NCI-H1105 (cell line): Measurements from ENCODE around the gene TVP23B.
"Not testable (repeated sequence)": the region's sequence is repeated elsewhere in the genome, so short reads cannot be mapped to it uniquely, and the experiment has no call there.

ENCODE experiments used
- DNase-seq: peaks from one replicate; lab custom pipeline; 2025; lab: John Stamatoyannopoulos, UW

Gene TVP23B

GRCh38 chr17:18780991-18781718 is at the start of gene TVP23B:
TVP23B (plus strand) TSS chr17:18781183; CDS start chr17:18781294, 111 bp downstream.
- DNase-seq = peak; percentile 98

DNA sequence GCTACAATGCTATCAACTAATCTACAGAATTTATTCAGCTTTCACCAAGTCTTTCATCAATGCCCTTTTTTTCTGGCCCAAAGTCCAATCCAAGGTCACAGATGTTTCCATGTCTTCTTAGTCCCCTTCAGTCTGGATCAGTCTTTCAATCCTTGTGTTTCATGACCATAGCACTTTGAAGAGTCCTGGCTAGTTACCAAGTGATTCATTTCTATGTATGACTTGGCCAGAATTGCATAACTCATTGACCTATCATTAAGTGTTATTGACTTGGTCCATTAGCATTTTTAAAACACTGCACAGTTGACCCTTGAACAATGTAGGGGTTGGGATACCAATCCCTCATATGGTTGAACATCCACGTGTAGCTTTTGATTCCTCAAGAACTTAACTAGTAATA is 48.5 kb upstream of the TVP23B start:
- not testable (repeated sequence) for DNase-seq

DNA sequence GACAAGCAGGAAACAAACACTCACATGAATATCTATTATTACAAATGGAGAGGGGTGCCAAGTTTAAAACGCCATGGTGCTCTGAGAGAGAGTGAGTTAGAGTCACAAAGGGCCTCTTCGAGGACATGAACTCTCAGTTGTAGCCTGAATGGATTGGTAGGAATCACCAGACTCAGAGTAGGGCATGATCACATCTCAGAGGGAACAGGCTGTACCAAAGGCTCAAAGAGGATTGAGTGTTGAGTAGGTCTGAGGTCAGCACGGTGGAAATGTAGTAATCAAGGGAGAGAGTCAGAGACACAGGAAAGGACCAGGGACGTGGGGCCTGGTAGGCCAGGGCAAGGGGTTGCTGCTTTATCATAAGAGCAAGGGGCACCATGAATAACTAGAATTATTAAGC is 47.6 kb upstream of the TVP23B start:
- DNase-seq = not testable (repeated sequence)

- not testable (repeated sequence) for DNase-seq
These were observed 41.2 kb upstream of the TVP23B start for GRCh38 chr17:18739616-18740391.

- not testable (repeated sequence) for DNase-seq
These were observed 39.8 kb upstream of the TVP23B start for GRCh38 chr17:18741228-18741627.

DNA sequence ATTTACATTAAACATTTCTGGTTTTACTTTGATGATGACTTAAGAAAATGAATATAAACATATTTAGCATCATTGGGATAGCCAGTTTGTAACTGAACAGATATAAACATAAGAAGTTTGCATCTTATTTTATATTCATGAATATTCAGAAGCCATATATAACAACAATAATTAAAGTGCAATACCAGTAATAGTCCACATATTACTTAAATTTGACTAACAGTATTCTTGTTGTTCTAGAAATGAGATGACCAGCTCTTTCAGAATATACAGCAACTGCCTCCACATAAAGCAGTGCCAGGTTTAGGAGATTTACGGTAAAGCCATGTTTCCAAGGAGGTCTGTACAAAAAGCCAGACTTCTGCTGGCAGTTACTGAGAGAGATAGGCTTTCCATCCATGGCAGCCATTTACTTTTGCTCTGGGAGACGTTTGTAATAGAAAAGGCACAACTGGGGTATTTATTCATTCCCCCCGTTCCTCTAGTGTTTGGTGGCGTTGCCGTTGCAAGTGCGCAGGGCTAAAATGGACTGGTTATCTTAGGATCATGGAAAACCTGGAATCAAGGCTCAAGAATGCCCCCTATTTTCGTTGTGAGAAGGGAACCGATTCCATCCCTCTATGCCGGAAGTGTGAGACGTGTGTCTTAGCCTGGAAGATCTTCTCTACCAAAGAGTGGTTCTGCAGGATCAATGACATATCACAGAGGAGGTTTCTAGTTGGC is 37.1 kb upstream of the TVP23B start, which contains the start of gene FBXW10:
FBXW10 (plus strand) TSS at position 356 of the 723 bp plus-strand sequence; CDS start at position 547, 191 bp downstream.
- DNase-seq = not testable (repeated sequence)

DNA sequence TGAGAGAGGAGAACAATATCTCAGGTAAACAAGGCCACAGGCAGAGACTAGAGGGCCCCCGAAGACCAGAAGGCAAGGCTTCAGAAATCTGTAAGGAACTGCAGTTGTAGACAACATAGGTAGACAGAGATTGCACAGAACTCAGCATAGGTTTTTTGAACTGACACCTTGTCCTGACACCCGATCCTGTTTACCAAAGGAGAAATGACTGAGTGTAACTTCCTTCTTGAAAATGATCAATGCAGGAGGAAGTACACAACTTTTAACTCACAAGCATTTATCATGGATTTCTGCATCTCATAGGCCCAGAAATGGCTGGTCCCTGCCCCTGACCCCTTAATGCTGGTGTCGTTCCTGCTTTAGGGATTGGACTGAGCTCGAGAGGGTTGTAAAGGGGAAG is 36.3 kb upstream of the TVP23B start:
- not testable (repeated sequence) for DNase-seq

DNA sequence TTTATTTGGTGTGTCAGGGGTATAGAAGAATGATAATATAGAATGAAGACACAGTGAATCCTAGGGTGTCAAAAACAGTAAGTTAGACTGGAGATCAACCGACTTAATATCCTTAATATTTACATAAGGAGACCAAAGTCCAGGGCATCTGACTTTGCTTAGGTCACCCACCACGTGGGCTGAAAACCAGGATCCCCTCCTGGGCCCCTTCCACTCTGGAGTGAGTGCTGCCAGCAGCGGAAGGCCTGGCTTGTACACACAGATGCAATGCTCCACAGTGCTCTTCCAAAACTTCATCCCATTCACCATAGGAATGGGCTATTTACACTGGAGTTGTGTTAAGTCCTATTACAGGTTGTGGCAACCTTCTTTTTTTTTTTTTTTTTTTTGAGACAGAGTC is 34.4 kb upstream of the TVP23B start:
- DNase-seq = not testable (repeated sequence)

DNA sequence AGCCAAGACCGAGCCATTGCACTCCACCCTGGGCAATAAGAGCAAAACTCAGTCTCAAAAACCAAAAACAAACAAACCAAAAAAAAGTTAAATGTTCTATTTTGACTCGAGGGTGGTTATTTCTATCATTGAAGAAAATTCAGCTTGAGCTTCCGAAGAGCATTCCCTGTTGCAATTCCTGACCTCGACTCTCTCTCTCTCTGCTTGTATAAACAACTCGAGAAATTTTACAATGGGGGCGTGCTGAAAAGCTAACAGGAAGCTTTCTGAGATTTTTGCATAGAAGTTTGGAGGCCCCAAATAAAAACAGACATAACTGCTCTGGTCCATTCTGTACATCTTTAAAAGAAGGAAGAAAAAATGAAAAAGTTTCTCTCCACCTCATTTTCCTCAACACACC is 33.5 kb upstream of the TVP23B start:
- DNase-seq = not testable (repeated sequence)

GRCh38 chr17:18750242-18750641 is 30.7 kb upstream of the TVP23B start:
- not testable (repeated sequence) for DNase-seq

DNA sequence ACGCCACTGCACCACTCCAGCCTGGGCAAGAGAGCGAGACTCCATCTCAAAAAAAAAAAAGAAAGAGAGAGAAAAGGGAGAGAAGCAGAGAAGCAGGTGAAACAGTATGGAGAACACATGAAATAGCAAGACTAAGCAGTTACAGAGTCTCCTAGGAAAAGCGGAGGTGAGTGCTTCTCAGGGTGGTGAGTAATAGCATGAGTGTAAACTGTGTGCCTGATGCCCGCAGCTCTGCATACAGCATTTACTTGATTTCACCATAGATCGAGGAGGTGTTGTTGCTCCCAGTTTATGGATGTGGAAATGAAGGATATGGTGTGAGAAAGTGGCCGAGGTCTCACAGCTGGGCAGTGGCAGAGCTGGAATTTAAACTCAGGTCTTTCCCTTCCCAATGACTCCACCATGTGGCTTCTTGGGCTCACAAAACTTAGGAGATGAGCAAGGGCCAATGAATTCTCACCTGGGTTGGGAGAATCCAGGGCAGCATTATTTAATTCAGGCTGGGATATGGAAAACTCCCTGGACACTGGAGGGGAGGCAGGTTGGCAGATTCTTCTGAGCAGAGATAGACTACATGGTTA is 27.1 kb upstream of the TVP23B start:
- DNase-seq = not testable (repeated sequence)

DNA sequence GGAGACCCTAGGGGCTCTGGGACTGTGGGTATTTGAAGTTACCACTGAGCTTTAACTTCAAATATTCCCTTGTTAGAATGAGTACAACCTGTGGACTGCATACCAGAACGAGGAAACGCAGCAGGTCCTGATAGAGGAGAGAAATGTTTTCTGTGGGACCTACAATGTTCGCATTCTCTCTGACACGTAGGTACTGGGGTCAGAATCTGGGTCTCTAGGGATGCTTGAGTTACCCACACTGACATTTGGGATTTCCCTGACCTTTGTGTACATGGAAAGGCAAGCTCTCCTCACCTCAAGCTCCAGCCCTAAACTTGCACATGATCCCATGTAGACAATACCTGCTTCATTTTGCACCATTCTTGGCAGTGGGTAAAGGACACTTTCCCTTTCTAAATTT is 25.0 kb upstream of the TVP23B start:
- not testable (repeated sequence) for DNase-seq

DNA sequence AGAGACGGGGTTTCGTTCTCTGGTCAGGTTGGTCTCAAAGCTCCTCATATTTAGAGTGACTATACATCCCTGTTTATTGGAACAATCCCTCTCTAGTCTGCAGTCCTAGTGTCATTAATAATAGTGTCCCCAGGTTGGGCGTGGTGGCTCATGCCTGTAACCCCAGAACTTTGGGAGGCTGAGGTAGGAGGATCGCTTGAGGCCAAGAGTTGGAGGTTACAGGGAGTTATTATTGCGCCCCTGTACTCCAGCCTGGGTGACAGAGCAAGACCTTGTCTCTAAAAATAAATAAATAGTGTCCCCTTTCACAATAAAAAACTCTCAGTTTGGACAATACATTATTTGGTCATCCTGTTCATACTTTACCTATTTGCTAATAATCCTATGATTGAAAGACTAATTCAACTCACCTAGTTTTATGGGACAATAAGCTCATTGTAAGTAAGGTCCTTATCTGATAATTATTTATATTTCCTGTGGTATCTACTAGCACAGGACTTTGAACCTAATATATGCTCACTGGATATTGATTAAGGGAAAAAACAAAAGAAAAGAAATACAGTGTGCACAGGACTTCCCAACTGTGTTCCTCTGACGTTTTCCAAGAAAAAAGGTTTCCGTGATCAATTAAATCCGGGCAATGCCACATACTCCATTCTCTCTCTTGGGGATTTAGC is 23.5 kb upstream of the TVP23B start:
- DNase-seq = not testable (repeated sequence)

DNA sequence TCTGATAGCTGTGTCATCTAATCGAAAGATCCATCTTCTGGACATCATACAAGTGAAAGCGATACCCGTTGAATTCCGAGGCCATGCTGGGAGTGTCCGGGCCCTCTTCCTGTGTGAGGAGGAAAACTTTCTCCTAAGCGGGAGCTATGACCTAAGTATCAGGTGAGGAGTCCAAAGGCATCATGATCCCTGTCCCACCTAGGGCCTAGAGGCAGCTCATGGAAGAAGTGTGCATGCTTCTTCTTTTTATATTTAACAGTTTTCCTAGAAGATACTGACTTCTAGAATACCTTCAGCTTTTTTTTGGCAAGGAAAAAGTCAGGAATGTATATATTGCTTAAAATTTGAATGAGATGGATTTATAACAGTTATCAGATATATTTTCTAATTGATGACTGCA is 22.6 kb upstream of the TVP23B start:
- DNase-seq = not testable (repeated sequence)

- DNase-seq = not testable (repeated sequence)
These were observed 20.8 kb upstream of the TVP23B start for GRCh38 chr17:18760221-18760620.

GRCh38 chr17:18770572-18770971 is 10.4 kb upstream of the TVP23B start:
- DNase-seq = not testable (repeated sequence)

GRCh38 chr17:18771066-18771465 is 9.9 kb upstream of the TVP23B start:
- DNase-seq = not testable (repeated sequence)

DNA sequence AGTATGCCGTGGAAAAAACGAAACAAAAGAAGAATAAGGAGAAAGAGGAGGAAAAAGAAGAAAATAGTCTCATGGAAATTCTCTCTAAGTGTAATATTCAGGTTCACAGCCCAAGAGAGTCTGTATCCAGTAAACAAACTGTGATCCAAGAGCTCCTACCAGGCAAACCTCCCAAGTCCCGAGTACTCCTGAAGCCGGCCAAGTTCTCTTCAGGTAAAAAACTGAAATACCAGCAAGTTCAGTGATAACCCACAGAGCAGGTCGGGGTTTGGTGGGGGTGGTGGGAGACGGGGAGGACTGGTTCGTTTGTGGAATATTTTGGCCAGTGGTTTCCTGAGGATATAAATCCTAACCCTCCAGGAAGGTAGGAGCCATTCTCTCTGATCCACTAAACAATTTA is 8.5 kb upstream of the TVP23B start:
- no peak for DNase-seq

GRCh38 chr17:18781805-18782204 is 822 bp downstream of the TVP23B start:
- DNase-seq = not testable (repeated sequence)

DNA sequence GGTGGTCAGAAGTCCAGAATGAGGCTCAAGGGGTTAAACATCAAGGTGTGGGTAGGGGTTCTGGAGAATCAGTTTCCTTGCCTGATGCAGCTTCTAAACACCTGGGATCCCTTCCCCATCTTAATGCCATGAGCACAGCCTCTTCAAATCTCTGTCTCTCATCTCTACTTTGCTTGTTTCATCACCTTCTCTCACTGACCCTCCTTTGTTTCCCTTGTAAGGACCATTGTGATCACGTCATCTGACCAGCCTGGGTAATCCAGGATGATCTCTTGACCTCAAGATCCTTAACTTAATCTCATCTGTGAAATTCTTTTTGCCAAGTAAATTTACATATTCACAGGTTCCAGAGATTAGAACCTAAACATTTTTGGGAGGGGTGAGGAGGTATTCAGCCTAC is 5.0 kb downstream of the TVP23B start:
- DNase-seq = not testable (repeated sequence)

- not testable (repeated sequence) for DNase-seq
These were observed 5.9 kb downstream of the TVP23B start for GRCh38 chr17:18786890-18787289.
